ENCODE data around the gene SENP8.

The SENP8 gene

DNA sequence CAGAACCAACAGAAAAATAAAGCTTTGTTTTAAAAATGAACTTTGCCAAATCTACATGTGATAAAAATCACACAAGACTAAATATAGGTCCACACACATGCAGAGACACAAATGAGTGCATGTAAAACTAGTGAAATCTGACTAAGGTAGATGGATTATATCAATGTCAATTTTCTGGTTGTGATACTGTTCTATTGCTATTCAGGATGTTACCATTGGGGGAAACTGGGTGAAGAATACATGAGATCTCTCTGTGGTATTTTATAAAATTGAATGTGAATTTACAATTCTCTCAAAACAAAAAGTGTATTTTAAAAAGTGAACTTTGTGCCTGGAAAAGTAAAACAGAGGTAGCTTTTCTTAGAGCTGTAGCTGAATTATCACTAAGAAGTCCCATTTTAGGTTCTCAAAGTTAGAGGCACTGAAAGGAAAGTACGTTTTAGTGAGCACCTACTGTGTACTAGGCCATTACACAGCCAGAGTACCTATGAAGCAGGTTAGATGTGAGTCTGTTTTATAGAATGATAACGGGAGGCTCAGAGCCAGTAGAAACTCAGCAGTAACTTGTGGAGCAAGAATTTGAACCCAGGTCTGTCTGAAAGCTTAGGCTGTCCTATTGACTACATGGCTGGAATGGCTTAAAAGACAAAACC is 71.2 kb downstream of the SENP8 start:
- no peak for TF ChIP-seq CTCF (IDR thresholded peaks at IDR 0.05; ENCODE audit: low read depth, low read length, missing control alignments)
- in situ Hi-C loops (cut with HindIII; ENCODE audit: low pct_ligation_motif_present, low sequenced_read_pairs) = no loop called here
- Histone ChIP-seq H3K36me3 (replicated peaks) (no peaks in the 10 kb centered on the region), H3K4me3 (ENCODE audit: low read depth, low read length) (no peak overlapping the region), H3K27ac (no peak overlapping the region), H3K27me3 (replicated peaks) (peaks cover 3% of the 10 kb centered on the region)
- no peak for DNase-seq

DNA sequence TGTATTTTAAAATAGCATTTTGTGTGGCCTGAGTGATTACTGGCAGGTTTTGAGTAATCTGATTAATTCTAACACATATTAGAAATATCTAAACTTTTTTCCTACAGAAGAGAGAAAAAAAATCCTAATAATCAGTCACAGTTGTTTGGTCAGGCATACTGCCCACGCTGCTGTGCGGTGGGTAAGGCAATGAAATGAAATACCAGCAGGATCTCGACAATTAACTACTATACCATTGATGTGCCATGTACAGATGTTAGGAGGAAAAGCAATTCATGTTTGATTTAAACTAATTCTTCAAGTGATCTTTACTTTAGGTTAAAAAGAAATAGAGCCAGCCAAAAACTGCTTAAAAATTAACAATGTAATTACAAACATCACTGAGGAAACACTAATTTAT is 74.2 kb downstream of the SENP8 start:
- no peak overlapping the region for H3K27ac ChIP-seq
- no peak overlapping the region for H3K4me3 ChIP-seq (ENCODE audit: low read depth, low read length)
- in situ Hi-C loops (cut with HindIII; ENCODE audit: low pct_ligation_motif_present, low sequenced_read_pairs) = no loop called here
- TF ChIP-seq CTCF (IDR thresholded peaks at IDR 0.05; ENCODE audit: low read depth, low read length, missing control alignments) = no peak
- no peak for DNase-seq
- H3K36me3 ChIP-seq (replicated peaks) = no peaks in the 10 kb centered on the region
- no peaks in the 10 kb centered on the region for H3K27me3 ChIP-seq (replicated peaks)

Measured in brain microvascular endothelial cell (primary cell).